ENCODE results near the gene ALG2.

DNA sequence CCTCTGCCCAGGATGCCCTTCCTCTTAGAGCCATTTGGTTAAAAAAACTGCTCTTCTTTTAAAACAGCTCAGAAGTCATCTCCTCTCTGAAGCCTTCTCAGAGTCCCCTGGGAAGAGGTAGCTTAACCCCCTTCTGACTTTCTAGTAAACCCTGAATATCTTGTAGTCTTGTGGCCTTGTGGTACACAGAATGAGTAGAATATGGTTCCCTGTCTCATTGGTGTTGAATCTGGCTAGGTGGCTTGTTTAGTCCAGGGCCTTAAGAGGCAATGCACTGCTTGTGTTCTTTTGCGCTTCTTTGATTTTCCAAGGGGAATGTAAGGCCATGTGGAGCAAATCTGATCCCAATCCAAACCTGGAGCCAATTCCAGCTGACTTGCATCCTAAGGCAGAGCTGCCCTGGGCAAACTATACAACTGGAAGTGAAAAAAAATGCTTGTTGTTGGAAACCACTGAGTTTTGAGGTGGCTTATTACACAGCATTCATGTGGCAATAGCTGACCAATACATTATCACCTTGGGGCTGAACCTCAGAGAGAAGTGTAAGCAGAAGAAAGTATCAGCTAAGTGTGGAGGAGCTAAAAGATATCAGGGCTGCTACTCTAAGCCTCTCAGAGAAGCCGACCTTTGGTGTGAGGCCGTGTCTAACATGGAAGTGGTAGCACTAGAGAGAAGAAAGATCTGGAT lies 31.0 kb downstream of the ALG2 start:
- TF ChIP-seq, protein P1, sequence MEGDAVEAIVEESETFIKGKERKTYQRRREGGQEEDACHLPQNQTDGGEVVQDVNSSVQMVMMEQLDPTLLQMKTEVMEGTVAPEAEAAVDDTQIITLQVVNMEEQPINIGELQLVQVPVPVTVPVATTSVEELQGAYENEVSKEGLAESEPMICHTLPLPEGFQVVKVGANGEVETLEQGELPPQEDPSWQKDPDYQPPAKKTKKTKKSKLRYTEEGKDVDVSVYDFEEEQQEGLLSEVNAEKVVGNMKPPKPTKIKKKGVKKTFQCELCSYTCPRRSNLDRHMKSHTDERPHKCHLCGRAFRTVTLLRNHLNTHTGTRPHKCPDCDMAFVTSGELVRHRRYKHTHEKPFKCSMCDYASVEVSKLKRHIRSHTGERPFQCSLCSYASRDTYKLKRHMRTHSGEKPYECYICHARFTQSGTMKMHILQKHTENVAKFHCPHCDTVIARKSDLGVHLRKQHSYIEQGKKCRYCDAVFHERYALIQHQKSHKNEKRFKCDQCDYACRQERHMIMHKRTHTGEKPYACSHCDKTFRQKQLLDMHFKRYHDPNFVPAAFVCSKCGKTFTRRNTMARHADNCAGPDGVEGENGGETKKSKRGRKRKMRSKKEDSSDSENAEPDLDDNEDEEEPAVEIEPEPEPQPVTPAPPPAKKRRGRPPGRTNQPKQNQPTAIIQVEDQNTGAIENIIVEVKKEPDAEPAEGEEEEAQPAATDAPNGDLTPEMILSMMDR (IDR thresholded peaks at IDR 0.05; ENCODE audit: low read depth, low read length, missing input control), result no peak
- TF ChIP-seq, protein P2, sequence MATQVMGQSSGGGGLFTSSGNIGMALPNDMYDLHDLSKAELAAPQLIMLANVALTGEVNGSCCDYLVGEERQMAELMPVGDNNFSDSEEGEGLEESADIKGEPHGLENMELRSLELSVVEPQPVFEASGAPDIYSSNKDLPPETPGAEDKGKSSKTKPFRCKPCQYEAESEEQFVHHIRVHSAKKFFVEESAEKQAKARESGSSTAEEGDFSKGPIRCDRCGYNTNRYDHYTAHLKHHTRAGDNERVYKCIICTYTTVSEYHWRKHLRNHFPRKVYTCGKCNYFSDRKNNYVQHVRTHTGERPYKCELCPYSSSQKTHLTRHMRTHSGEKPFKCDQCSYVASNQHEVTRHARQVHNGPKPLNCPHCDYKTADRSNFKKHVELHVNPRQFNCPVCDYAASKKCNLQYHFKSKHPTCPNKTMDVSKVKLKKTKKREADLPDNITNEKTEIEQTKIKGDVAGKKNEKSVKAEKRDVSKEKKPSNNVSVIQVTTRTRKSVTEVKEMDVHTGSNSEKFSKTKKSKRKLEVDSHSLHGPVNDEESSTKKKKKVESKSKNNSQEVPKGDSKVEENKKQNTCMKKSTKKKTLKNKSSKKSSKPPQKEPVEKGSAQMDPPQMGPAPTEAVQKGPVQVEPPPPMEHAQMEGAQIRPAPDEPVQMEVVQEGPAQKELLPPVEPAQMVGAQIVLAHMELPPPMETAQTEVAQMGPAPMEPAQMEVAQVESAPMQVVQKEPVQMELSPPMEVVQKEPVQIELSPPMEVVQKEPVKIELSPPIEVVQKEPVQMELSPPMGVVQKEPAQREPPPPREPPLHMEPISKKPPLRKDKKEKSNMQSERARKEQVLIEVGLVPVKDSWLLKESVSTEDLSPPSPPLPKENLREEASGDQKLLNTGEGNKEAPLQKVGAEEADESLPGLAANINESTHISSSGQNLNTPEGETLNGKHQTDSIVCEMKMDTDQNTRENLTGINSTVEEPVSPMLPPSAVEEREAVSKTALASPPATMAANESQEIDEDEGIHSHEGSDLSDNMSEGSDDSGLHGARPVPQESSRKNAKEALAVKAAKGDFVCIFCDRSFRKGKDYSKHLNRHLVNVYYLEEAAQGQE (IDR thresholded peaks at IDR 0.05), result no peak

Data from liver (tissue), 2 donors.